H1 (cell line): ENCODE measurements around the gene SLC10A6. TPM values are rescaled to one million over a fixed set of nuclear protein-coding genes. Genes with fewer than 3 reads are reported as not detected.

ENCODE experiments used
- CTCF ChIA-PET: fragments of 300-600 bp; sonication (Branson Sonifier 250); formaldehyde crosslinking; loops from one replicate; lab custom pipeline; 2021; ENCODE audit not compliant: partially characterized antibody; lab: Charles Lee
- POLR2A ChIA-PET: fragments of 300-600 bp; sonication (Branson Sonifier 250); formaldehyde crosslinking; loops from one replicate; lab custom pipeline; 2021; ENCODE audit warnings: inconsistent platforms; ENCODE audit not compliant: partially characterized antibody; lab: Charles Lee
- DNase-seq, 2 experiments: peaks; one replicate each; pipeline versions ENCODE4 v3.0.0 to v3.0.0-alpha.2; 2010 to 2022; ENCODE audit warnings: low spot score in 2 of 2, low read depth in 1 of 2, mixed read lengths in 1 of 2
- FAIRE-seq: peaks from 2 replicates; lab custom pipeline; 2011; peaks lifted over from hg19 to GRCh38; lab: Jason Lieb, UNC
- H2AFZ ChIP-seq: 2 replicates; pipeline ENCODE4 v1.8.1; 2012; ENCODE audit warnings: low read length, inconsistent platforms
- H2AK5ac ChIP-seq: 2 replicates; pipeline ENCODE4 v1.6.1; 2013; ENCODE audit warnings: low read depth, low read length
- H2BK120ac ChIP-seq: replicated peaks from 2 replicates; pipeline ENCODE3; 2013; ENCODE audit warnings: low read depth, low read length, inconsistent platforms
- H2BK12ac ChIP-seq: 2 replicates; pipeline ENCODE4 v1.6.1; 2013; ENCODE audit warnings: low read depth, low read length
- H2BK15ac ChIP-seq: 2 replicates; pipeline ENCODE4 v1.6.1; 2013; ENCODE audit warnings: low read length
- H2BK20ac ChIP-seq: 2 replicates; pipeline ENCODE4 v1.6.1; 2013; ENCODE audit warnings: low read length
- H2BK5ac ChIP-seq: 2 replicates; pipeline ENCODE4 v1.6.1; 2013; ENCODE audit warnings: low read depth, low read length
- H3K14ac ChIP-seq: 2 replicates; pipeline ENCODE4 v1.6.1; 2013; ENCODE audit warnings: inconsistent platforms; ENCODE audit not compliant: insufficient read length
- H3K18ac ChIP-seq: 2 replicates; pipeline ENCODE4 v1.6.1; 2013; ENCODE audit warnings: low read length; ENCODE audit errors: extremely low read depth
- H3K23ac ChIP-seq: 2 replicates; pipeline ENCODE4 v1.6.1; 2013; ENCODE audit warnings: inconsistent platforms; ENCODE audit not compliant: insufficient read length
- H3K23me2 ChIP-seq: 2 replicates; pipeline ENCODE4 v1.6.1; 2013; ENCODE audit warnings: low read depth, low read length
- H3K27ac ChIP-seq: 2 replicates; pipeline ENCODE4 v1.6.1; 2011; ENCODE audit warnings: low read depth, low read length, inconsistent platforms
- H3K27me3 ChIP-seq, 4 experiments: replicated peaks in 1 of 4; 1 replicate in 1 of 4; 2 replicates in 3 of 4; pipeline versions ENCODE4 v1.6.1 to v1.8.1; 2011 to 2013; ENCODE audit warnings: low read length in 3 of 4, mild to moderate bottlenecking in 3 of 4, inconsistent platforms in 2 of 4, mixed read lengths in 2 of 4, moderate library complexity in 1 of 4; ENCODE audit not compliant: control insufficient read depth in 3 of 4, insufficient read depth in 3 of 4; ENCODE audit errors: extremely low read depth in 1 of 4
- H3K36me3 ChIP-seq, 4 experiments: 2 replicates each; pipeline versions ENCODE4 v1.6.1 to v1.8.1; 2011 to 2013; ENCODE audit warnings: mild to moderate bottlenecking in 4 of 4, low read length in 3 of 4, moderate library complexity in 2 of 4, control low read depth in 1 of 4, inconsistent platforms in 1 of 4; ENCODE audit not compliant: insufficient read depth in 4 of 4, control insufficient read depth in 2 of 4
- H3K4ac ChIP-seq: replicated peaks from 2 replicates; pipeline ENCODE3; 2013; ENCODE audit warnings: low read length, low read depth, mixed read lengths, inconsistent platforms; ENCODE audit not compliant: insufficient read length
- H3K4me1 ChIP-seq, 4 experiments: replicated peaks in 1 of 4; 1 replicate in 1 of 4; 2 replicates in 3 of 4; pipeline versions ENCODE4 v1.6.1 to v1.8.1; 2011 to 2013; ENCODE audit warnings: low read length in 3 of 4, inconsistent platforms in 2 of 4, mixed read lengths in 1 of 4; ENCODE audit not compliant: insufficient read depth in 4 of 4, control insufficient read depth in 3 of 4
- H3K4me2 ChIP-seq, 2 experiments: 2 replicates each; pipeline versions ENCODE4 v1.6.1 to v1.8.1; 2011 to 2013; ENCODE audit warnings: low read depth in 2 of 2, low read length in 2 of 2, control low read depth in 1 of 2, inconsistent platforms in 1 of 2, mild to moderate bottlenecking in 1 of 2; ENCODE audit not compliant: insufficient read depth in 1 of 2
- H3K4me3 ChIP-seq, 4 experiments: fragments of 200-600, 300-600 bp in 1 of 4; sonication (generic), shearing (Covaris generic), sonication (Bioruptor Twin) in 1 of 4; 2 replicates each; pipeline versions ENCODE4 v1.5.1 to v1.8.1; 2011 to 2016; ENCODE audit warnings: low read length in 4 of 4, low read depth in 3 of 4, control low read depth in 2 of 4, inconsistent platforms in 2 of 4, mild to moderate bottlenecking in 2 of 4, mixed read lengths in 1 of 4, moderate library complexity in 1 of 4; ENCODE audit not compliant: insufficient read depth in 2 of 4; ENCODE audit errors: extremely low read depth in 1 of 4
- H3K56ac ChIP-seq: replicated peaks from 2 replicates; pipeline ENCODE3; 2013; ENCODE audit warnings: low read depth, mild to moderate bottlenecking, mixed read lengths, low read length, inconsistent platforms; ENCODE audit not compliant: insufficient read length
- H3K79me1 ChIP-seq: 2 replicates; pipeline ENCODE4 v1.6.1; 2013; ENCODE audit warnings: low read depth, low read length, control low read depth
- H3K79me2 ChIP-seq, 2 experiments: 2 replicates each; pipeline versions ENCODE4 v1.6.1 to v1.8.1; 2012 to 2013; ENCODE audit warnings: low read length in 2 of 2, mild to moderate bottlenecking in 2 of 2, inconsistent platforms in 1 of 2; ENCODE audit not compliant: insufficient read depth in 2 of 2, control insufficient read depth in 1 of 2
- H3K9ac ChIP-seq, 4 experiments: replicated peaks in 1 of 4; 1 replicate in 1 of 4; 2 replicates in 3 of 4; pipeline versions ENCODE4 v1.6.1 to v1.8.1; 2011 to 2013; ENCODE audit warnings: low read depth in 3 of 4, low read length in 3 of 4, control low read depth in 2 of 4, mild to moderate bottlenecking in 2 of 4, moderate library complexity in 2 of 4, inconsistent platforms in 1 of 4; ENCODE audit errors: extremely low read depth in 1 of 4
- H3K9me3 ChIP-seq, 2 experiments: 2 replicates each; pipeline versions ENCODE4 v1.6.1 to v1.8.1; 2012 to 2013; ENCODE audit warnings: mild to moderate bottlenecking in 2 of 2, moderate library complexity in 2 of 2, control low read depth in 1 of 2, inconsistent platforms in 1 of 2, low read depth in 1 of 2, low read length in 1 of 2, mixed read lengths in 1 of 2; ENCODE audit not compliant: insufficient read depth in 2 of 2
- H4K20me1 ChIP-seq, 2 experiments: replicated peaks in 1 of 2; 2 replicates each; pipeline versions ENCODE3 to v1.8.1; 2011 to 2013; ENCODE audit warnings: inconsistent platforms in 2 of 2, low read length in 2 of 2, mild to moderate bottlenecking in 1 of 2; ENCODE audit not compliant: insufficient read depth in 2 of 2, control insufficient read depth in 1 of 2
- H4K5ac ChIP-seq: 2 replicates; pipeline ENCODE4 v1.6.1; 2013; ENCODE audit warnings: low read length, low read depth, mixed read lengths, inconsistent platforms; ENCODE audit not compliant: insufficient read length
- H4K8ac ChIP-seq: 2 replicates; pipeline ENCODE4 v1.8.0; 2013; ENCODE audit warnings: mild to moderate bottlenecking, moderate library complexity, low read length, inconsistent platforms; ENCODE audit not compliant: insufficient read depth; ENCODE audit errors: extremely low read depth
- H4K91ac ChIP-seq: replicated peaks from 2 replicates; pipeline ENCODE3; 2013; ENCODE audit warnings: low read length, mixed read lengths, inconsistent platforms; ENCODE audit not compliant: insufficient read length
- ATF2 ChIP-seq: IDR thresholded peaks from 2 replicates; pipeline ENCODE4 v1.6.1; 2012; ENCODE audit warnings: low read length, inconsistent platforms
- FOSL1 ChIP-seq: IDR thresholded peaks from 2 replicates; pipeline ENCODE4 v1.6.1; 2011; ENCODE audit warnings: mild to moderate bottlenecking, low read depth, low read length, moderate library complexity; ENCODE audit not compliant: insufficient read depth
- JUND ChIP-seq: IDR thresholded peaks from 2 replicates; pipeline ENCODE4 v1.6.1; 2011; ENCODE audit warnings: mild to moderate bottlenecking, improper control_type of control experiment, low read length
- KDM5A ChIP-seq: fragments of 200-600 bp; IDR thresholded peaks from 2 replicates; pipeline ENCODE4 v1.7.1; 2012; ENCODE audit warnings: mild to moderate bottlenecking, low read length, inconsistent platforms, mixed read lengths
- RNF2 ChIP-seq: fragments of 200-900, 300-1000 bp; sonication (generic); IDR thresholded peaks from 2 replicates; pipeline ENCODE4 v1.7.1; 2016; ENCODE audit warnings: borderline replicate concordance, low read depth, mild to moderate bottlenecking, antibody characterized with exemption, low read length; ENCODE audit not compliant: poor library complexity, severe bottlenecking; ENCODE audit errors: missing control alignments
- SIX5 ChIP-seq: IDR thresholded peaks from 2 replicates; pipeline ENCODE4 v1.6.1; 2011; ENCODE audit warnings: mild to moderate bottlenecking, low read depth, low read length
- WGBS, 2 experiments: shearing (Covaris generic) in 1 of 2; methylation state at CpG; one replicate each; pipeline versions ENCODE4 v1.1.6 to v1.1.7; 2013 to 2015; ENCODE audit warnings: low lambda C conversion rate in 2 of 2, mixed read lengths in 2 of 2, inconsistent platforms in 1 of 2, low coverage in 1 of 2, missing lambda C conversion rate in 1 of 2; ENCODE audit not compliant: insufficient replicate concordance in 2 of 2, insufficient coverage in 1 of 2, insufficient read length in 1 of 2; ENCODE audit errors: extremely low coverage in 1 of 2, missing lambda C conversion rate in 1 of 2; 5-methylcytosine and 5-hydroxymethylcytosine counted together
- polyA plus RNA-seq, 7 experiments: library from polyadenylated mRNA; depleted of rRNA in 3 of 7; stranded (reverse) in 5 of 7; unstranded in 2 of 7; fragments of >200 nt in 5 of 7; fragments of 200-250 nt in 2 of 7; gene quantifications; 1 replicate in 5 of 7; 2 replicates in 1 of 7; 4 replicates in 1 of 7; pipeline versions ENCODE4 v1.2.1 to v1.2.3, GENCODE V29; 2011 to 2013; ENCODE audit warnings: missing spikeins in 2 of 7, mixed read lengths in 2 of 7
- total RNA-seq: library from RNA; stranded (reverse); fragmentation: NEBNext Ultra II Directional; extraction: Animal tissue kit (Norgen Biotek cat#: 25700); gene quantifications from 2 replicates; pipeline ENCODE4 v1.2.1, GENCODE V29; 2021
- TF ChIP-seq, protein P1 (sequence below): IDR thresholded peaks from 2 replicates; pipeline ENCODE4 v1.6.1; 2011; ENCODE audit warnings: low read depth, mild to moderate bottlenecking, low read length; ENCODE audit not compliant: insufficient read depth

SLC10A6 gene
- total and polyA plus RNA-seq, 2 of the 8 experiments (the other 6 are each of a cell fraction or from before 2014, with no cell fraction given) = not detected

DNA sequence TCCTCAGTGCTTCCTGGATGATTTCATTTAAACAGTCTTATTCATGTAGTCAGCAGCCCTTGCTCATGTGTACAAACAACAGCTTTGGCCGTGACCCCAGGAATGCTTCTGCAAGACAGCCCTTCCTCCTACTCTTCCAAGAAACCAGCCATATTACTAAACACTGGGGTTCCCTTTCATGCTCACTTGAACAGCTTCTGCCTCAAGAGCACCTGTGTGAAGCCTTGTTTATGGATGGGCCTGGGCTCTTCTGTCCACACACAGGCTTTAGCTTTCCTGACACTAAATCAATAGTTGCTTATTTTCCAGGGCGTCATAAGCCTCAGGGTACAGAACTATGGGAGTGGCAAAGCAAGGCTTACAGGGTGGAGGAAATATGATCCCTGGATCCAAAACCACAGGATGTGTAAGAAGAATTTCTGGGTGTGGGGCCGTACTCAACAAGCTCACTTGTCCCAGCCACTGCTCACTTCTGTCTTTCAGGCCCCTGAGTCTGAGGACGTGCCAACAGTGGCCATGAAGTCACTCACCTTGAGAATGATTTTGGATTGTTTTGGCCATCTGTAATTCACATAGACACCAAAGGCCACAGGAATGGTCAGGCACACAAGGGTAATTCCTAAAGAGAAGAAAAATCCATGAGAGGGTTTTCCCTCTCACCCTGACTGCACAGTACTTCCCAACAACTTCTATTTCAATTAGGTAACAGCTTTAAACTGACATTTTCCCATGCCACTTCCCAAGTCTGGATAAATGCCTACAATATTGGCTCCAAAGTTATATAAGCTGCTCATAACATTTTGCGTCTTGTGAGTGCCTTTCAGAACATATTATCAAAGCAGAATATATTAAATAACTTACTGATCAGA lies 17.7 kb downstream of the SLC10A6 start:
- H3K4me2 ChIP-seq = no peak overlapping the region
- H3K23ac ChIP-seq = no peak overlapping the region
- TF ChIP-seq SIX5 (no peak), RNF2 (no peak), ATF2 (no peak), KDM5A (no peak), JUND (no peak), FOSL1 (no peak)
- TF ChIP-seq, protein P1, sequence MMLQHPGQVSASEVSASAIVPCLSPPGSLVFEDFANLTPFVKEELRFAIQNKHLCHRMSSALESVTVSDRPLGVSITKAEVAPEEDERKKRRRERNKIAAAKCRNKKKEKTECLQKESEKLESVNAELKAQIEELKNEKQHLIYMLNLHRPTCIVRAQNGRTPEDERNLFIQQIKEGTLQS = no peak

More for the DNA sequence above, 17.7 kb downstream of the SLC10A6 start:
- POLR2A ChIA-PET = interaction anchor here (1.3 kb wide), 1 partner anchor 15 kb away, joined by 4 read pairs; no protein-coding TSS in a partner anchor
- Histone ChIP-seq H4K5ac (no peak overlapping the region), H2AK5ac (no peak overlapping the region), H2BK120ac (no peak overlapping the region), H3K27me3 (no peaks in the 10 kb centered on the region), H3K56ac (no peak overlapping the region), H3K79me2 (no peaks in the 10 kb centered on the region), H3K79me1 (no peaks in the 10 kb centered on the region), H3K18ac (no peak overlapping the region), H3K14ac (no peak overlapping the region), H4K91ac (no peak overlapping the region), H3K4me1 (peaks cover 0 to 2% (median 0%) of the 10 kb centered on the region in 4 experiments; a peak in 1 of 7 replicates), H2AFZ (no peak overlapping the region), H2BK20ac (no peak overlapping the region), H2BK15ac (no peak overlapping the region), H4K20me1 (no peaks in the 10 kb centered on the region), H4K8ac (no peak overlapping the region), H2BK5ac (no peak overlapping the region), H3K23me2 (no peaks in the 10 kb centered on the region), H3K4ac (no peak overlapping the region), H3K27ac (no peak overlapping the region), H3K36me3 (no peaks in the 10 kb centered on the region), H3K9ac (no peak overlapping the region), H2BK12ac (no peak overlapping the region), H3K9me3 (no peaks in the 10 kb centered on the region), H3K4me3 (no peak overlapping the region)
- WGBS, 2 experiments = 95% methylated on average over 5 of the region's 5 CpGs; no CpG with 5 or more reads in 1 of the 2 experiments
- FAIRE-seq = no peak
- CTCF ChIA-PET = interaction anchor here (0.7 to 1.1 kb wide), 3 partner anchors 11 to 336 kb away, joined by 3 to 4 read pairs (median 3); no protein-coding TSS in a partner anchor
- no peak for DNase-seq
